Superior temporal gyrus (tissue), 1 donor: ENCODE measurements around the gene HOXC13.

Experiments used
- DNase-seq: peaks from one replicate; pipeline ENCODE4 v3.0.0-alpha.2; 2016; ENCODE audit errors: extremely low spot score

Gene HOXC13

DNA sequence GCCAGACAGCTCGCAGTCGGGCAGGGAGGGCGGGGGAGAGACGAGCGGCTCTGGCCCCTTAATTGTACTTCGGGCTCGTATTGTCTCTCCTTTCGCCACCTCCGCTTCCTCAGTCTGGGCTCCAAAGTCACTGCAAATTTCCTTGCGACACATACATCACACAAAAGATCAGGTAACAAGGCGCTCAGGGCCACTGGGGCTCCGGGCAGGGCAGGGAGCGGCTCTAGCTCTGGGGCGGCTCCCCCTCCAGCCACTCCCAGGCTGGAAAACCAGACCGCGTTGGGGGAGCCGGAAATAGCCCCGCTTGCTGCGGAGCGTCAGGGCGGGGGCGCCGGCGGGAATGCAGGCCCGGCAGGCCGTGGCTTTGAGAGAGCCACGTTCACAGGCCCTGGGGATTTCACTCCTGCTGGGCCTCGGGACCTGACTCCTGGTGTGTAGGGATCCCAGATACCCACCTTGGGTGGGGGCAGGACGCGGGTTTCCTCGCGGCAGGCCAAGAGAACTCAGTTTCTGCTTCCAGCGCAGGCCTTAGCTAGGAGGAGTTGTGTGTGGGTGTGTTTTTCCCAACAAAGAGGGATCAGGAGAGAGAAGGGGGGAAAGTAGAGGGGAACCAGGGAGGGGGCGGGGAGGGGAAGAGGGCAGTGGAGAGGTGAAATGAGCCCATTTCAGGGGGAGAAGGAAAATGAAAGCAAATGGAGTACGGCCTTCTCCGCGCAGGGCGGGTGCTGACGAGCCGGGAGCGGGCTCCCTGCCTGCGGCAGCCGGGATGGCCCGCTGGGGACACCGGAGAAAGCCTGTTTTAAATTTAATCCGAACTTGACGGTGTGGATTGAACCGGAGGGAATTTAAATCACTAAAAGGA is 57.0 kb downstream of the HOXC13 start:
- no peak for DNase-seq
